Stimulated activated CD4-positive, alpha-beta T cell treated with anti-CD3 and anti-CD28 coated beads, Interleukin-15, amount 100 ng/mL, for 24 hours (primary cell): ENCODE data around the gene ADGRV1.
"Not testable (repeated sequence)": the region's sequence is repeated elsewhere in the genome, so short reads cannot be mapped to it uniquely, and the experiment has no call there.

Experiments
- DNase-seq: peaks from one replicate; pipeline ENCODE4 v3.0.0-alpha.2; 2020

ADGRV1 gene

GRCh38 chr5:90601468-90601867 lies 42.9 kb downstream of the ADGRV1 start:
- DNase-seq = no peak

- no peak for DNase-seq
Measured at GRCh38 chr5:90602681-90603080, 44.1 kb downstream of the ADGRV1 start.

GRCh38 chr5:90606539-90606938 lies 47.9 kb downstream of the ADGRV1 start:
- DNase-seq = no peak

GRCh38 chr5:90612919-90613318 lies 54.3 kb downstream of the ADGRV1 start:
- DNase-seq = no peak

GRCh38 chr5:90613459-90613858 lies 54.9 kb downstream of the ADGRV1 start:
- no peak for DNase-seq

- no peak for DNase-seq
Measured at GRCh38 chr5:90613918-90614504, 55.4 kb downstream of the ADGRV1 start.

GRCh38 chr5:90615355-90615754 lies 56.8 kb downstream of the ADGRV1 start:
- no peak for DNase-seq

GRCh38 chr5:90618071-90618470 lies 59.5 kb downstream of the ADGRV1 start:
- DNase-seq = no peak

GRCh38 chr5:90619762-90620161 lies 61.2 kb downstream of the ADGRV1 start:
- not testable (repeated sequence) for DNase-seq

GRCh38 chr5:90621848-90622247 lies 63.3 kb downstream of the ADGRV1 start:
- DNase-seq = no peak

GRCh38 chr5:90626493-90626892 lies 67.9 kb downstream of the ADGRV1 start:
- DNase-seq = no peak

GRCh38 chr5:90628492-90628891 lies 69.9 kb downstream of the ADGRV1 start:
- no peak for DNase-seq

- DNase-seq = no peak
Measured at GRCh38 chr5:90632791-90633190, 74.2 kb downstream of the ADGRV1 start.

GRCh38 chr5:90636948-90637347 lies 78.4 kb downstream of the ADGRV1 start:
- DNase-seq = no peak

GRCh38 chr5:90637731-90638130 lies 79.1 kb downstream of the ADGRV1 start:
- DNase-seq = no peak

- DNase-seq = no peak
Measured at GRCh38 chr5:90638878-90639277, 80.3 kb downstream of the ADGRV1 start.

GRCh38 chr5:90640484-90641059 lies 82.0 kb downstream of the ADGRV1 start:
- no peak for DNase-seq

- DNase-seq = no peak
Measured at GRCh38 chr5:90641528-90641927, 82.9 kb downstream of the ADGRV1 start.

GRCh38 chr5:90642706-90643229 lies 84.2 kb downstream of the ADGRV1 start:
- DNase-seq = no peak

- no peak for DNase-seq
Measured at GRCh38 chr5:90644132-90644531, 85.5 kb downstream of the ADGRV1 start.

GRCh38 chr5:90645024-90645610 lies 86.5 kb downstream of the ADGRV1 start:
- no peak for DNase-seq

- DNase-seq = no peak
Measured at GRCh38 chr5:90650767-90651166, 92.2 kb downstream of the ADGRV1 start.

- DNase-seq = no peak
Measured at GRCh38 chr5:90654215-90654614, 95.6 kb downstream of the ADGRV1 start.

GRCh38 chr5:90655423-90655822 lies 96.8 kb downstream of the ADGRV1 start:
- DNase-seq = no peak

- no peak for DNase-seq
Measured at GRCh38 chr5:90657030-90657429, 98.4 kb downstream of the ADGRV1 start.
